HG03097 (cell line): Measurements from ENCODE around the gene ZNF799.
A peak's percentile ranks its signal among the peaks of the same experiment; 100 is the strongest.
"Not testable (repeated sequence)": the region's sequence is repeated elsewhere in the genome, so short reads cannot be mapped to it uniquely, and the experiment has no call there.

Experiments used
- ATAC-seq: cut with Tn5 transposase; IDR thresholded peaks from one replicate; pipeline ENCODE4 v1.9.1; 2021; ENCODE audit not compliant: unreplicated experiment, low FRiP score

The ZNF799 gene

GRCh38 chr19:12400633-12401502 is at the start of gene ZNF799:
Gene ZNF799 (minus strand): TSS chr19:12401271. CDS start chr19:12401070, 201 bp downstream.
- ATAC-seq, result peak; percentile 82

GRCh38 chr19:12450844-12451243 is 49.8 kb upstream of the ZNF799 start:
- ATAC-seq, result no peak

GRCh38 chr19:12448808-12449207 is 47.7 kb upstream of the ZNF799 start:
- ATAC-seq, result no peak

DNA sequence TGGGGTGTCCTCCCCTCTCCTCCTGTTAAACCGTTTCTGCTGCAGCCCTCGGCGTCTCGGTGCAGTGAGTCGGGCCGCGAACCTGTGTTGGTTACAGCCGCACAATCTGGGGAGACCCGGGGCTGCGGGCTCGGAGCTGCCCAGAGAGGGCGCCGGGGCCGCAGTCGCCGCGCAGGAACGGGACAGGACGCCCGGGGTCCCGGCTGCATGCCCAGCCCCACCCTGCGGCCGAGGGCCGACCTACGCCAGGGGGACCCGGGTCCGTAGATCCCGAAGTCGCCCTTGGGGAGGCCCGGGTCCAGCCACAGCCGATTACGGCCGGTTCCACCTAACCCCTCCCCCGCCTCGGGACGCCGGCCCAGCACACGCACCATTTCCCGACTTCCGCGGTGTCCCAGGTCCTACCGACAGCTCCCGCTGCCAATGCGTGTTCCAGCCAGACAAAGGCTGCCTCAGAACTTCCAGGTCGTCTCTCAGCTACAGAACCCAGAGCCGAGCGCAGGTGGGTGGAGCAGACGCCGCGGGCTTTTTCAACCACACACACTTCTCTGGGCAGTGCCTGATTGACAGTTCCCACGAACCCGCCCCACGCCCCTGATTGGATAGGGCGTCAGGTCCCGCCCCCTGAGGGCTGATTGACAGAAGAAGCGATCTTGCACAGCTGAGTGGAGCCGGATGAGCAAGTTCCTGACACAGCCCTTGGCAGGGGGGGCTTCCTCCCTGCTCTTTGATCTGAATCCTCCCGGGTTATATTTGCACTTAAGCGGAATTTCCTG is 39.7 kb upstream of the ZNF799 start, which contains the start of gene ZNF443:
Gene ZNF443 (minus strand): TSS at position 481 of the 776 bp plus-strand sequence. CDS start 107 bp downstream, at position 374.
- ATAC-seq, result peak; percentile 89

- ATAC-seq, result peak; percentile 25
Observed at GRCh38 chr19:12439686-12440540, 38.8 kb upstream of the ZNF799 start.

GRCh38 chr19:12430726-12431299 is 29.7 kb upstream of the ZNF799 start:
- ATAC-seq, result not testable (repeated sequence)

DNA sequence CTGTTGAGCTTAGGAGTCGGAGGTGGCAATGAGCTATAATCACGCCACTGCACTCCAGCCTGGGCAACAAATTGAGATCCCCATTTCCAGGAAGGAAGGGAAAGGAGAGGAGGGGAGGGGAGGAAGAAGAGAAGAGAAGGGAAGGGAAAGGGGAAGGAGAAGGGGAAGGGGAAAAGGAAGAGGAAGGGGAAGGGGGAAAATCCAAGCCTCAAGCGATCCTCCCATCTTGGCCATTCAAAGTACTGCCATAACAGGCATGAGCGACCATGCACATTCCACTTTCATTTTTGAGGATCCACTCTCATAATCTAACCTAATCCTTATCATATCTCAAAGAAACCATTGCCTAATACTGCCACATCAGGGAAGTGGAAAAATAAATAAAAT is 24.8 kb upstream of the ZNF799 start:
- ATAC-seq, result no peak

DNA sequence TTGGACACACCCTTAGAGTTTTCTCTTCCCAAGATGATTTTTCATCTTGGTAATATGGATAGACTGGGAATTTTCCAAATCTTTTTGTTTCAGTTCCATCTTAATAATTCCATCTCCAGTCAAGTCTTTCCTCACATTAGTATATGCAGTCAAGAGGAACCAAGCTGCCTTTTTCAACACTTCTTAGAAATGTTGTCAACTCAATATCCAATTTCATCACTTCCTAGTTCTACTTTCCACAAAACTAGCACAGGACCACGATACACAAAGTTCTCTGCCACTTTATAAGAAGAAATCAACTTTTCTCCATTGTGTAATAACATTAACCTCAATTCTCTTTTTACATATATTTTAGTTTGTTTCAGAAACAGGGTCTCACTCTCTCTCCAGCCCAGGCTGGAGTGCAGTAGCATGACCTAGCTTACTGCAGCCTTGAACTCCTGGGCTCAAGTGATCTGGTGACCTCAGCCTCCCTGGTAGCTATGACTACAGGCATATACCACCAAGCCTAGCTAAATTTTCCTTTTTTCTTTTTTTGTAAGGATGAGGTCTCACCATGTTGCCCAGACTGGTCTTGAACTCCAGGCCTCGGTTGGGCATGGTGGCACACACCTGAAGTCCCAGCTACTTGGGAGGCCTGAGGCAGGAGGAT is 24.3 kb upstream of the ZNF799 start:
- no peak for ATAC-seq

- ATAC-seq, result not testable (repeated sequence)
Observed at GRCh38 chr19:12417273-12417672, 16.2 kb upstream of the ZNF799 start.

- no peak for ATAC-seq
Observed at GRCh38 chr19:12411893-12412292, 10.8 kb upstream of the ZNF799 start.

DNA sequence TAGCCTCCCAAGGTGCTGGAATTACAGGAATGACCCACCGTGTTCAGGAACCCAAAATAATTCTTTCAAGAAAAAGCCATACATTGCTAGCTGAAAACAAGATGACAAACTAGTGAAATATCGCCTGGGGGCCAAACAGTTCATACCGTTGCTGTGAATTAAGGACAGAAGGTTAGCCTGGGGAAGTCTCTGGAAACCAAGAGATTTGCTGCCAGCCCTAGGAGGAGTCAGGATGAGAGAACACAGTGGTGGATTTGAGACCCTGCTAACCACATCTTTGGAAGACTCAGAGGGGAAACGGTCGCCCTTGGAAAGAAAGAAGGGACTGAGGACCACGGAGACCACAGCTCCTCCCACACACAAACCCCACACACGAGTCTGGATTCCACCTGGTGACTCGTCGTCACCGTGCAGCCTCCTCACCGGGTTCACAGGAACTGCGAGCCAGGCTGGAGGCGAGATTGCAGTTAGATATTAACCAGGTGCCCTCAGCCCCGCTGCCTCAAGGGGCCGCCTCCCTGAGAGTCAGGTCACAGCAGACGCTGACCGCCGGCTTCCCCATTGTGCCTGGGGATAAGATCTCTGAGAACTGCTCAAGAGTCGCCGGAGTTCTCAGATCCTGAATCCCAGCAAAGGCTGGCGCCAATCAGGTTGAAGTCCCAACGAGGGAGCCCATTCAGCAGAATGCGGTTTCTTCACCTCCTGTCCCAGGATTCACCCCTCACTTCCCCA is 1.0 kb downstream of the ZNF799 start:
- ATAC-seq, result peak; percentile 41

GRCh38 chr19:12391148-12391547 is 9.9 kb downstream of the ZNF799 start:
- ATAC-seq, result not testable (repeated sequence)

DNA sequence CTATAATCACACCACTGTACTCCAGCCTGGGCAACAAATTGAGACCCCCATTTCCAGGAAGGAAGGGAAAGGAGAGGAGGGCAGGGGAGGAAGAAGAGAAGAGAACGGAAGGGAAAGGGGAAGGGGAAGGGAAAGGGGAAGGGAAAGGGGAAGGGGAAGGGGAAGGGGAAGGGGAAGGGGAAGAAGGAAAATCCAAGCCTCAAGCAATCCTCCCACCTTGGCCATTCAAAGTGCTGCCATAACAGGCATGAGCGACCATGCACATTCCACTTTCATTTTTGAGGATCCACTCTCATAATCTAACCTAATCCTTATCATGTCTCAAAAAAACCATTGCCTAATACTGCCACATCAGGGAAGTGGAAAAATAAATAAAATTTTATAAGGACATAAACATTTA is 14.7 kb downstream of the ZNF799 start:
- not testable (repeated sequence) for ATAC-seq

- no peak for ATAC-seq
Observed at GRCh38 chr19:12380444-12380737, 20.7 kb downstream of the ZNF799 start.

GRCh38 chr19:12379732-12380443 is 21.2 kb downstream of the ZNF799 start:
- ATAC-seq, result no peak

GRCh38 chr19:12374026-12374425 is 27.0 kb downstream of the ZNF799 start:
- no peak for ATAC-seq

- ATAC-seq, result peak; percentile 86
Observed at GRCh38 chr19:12365236-12366162, 35.6 kb downstream of the ZNF799 start, which contains the start of gene ZNF442. Gene ZNF442 (minus strand): TSS chr19:12365683. CDS start chr19:12363631, 2,052 bp downstream.
